GM23338 (cell line): Measurements from ENCODE around the gene FGF1. TPM values are rescaled to one million over a fixed set of nuclear protein-coding genes. Genes with fewer than 3 reads are reported as not detected.

Source experiments
- ATAC-seq: fragments of 200-7000 bp; cut with Tn5 transposase; 3 replicates; pipeline ENCODE4 v1.9.1; 2020
- DNase-seq: peaks from one replicate; pipeline ENCODE4 v3.0.0-alpha.2; 2015; ENCODE audit warnings: low spot score
- H2AFZ ChIP-seq: fragments of 200-600 bp; sonication (generic); 2 replicates; pipeline ENCODE4 v1.8.0; 2016; ENCODE audit warnings: antibody characterized with exemption, mild to moderate bottlenecking, moderate library complexity
- H3F3A ChIP-seq: fragments of 200-600 bp; sonication (generic); replicated peaks from 2 replicates; pipeline ENCODE4 v1.8.0; 2017; ENCODE audit warnings: antibody characterized with exemption, mixed run types, low read depth
- H3K27ac ChIP-seq: fragments of 200-600 bp; sonication (generic); 2 replicates; pipeline ENCODE4 v1.6.1; 2016; ENCODE audit warnings: low read depth
- H3K27me3 ChIP-seq: fragments of 200-600 bp; sonication (generic); 2 replicates; pipeline ENCODE4 v1.8.0; 2016; ENCODE audit warnings: mild to moderate bottlenecking, mixed run types, moderate library complexity; ENCODE audit not compliant: insufficient read depth
- H3K36me3 ChIP-seq: fragments of 200-600 bp; sonication (generic); 2 replicates; pipeline ENCODE4 v1.8.0; 2016; ENCODE audit warnings: mild to moderate bottlenecking; ENCODE audit not compliant: insufficient read depth
- H3K4me1 ChIP-seq: fragments of 200-600 bp; sonication (generic); 2 replicates; pipeline ENCODE4 v1.8.0; 2016; ENCODE audit warnings: mild to moderate bottlenecking, moderate library complexity; ENCODE audit not compliant: insufficient read depth
- H3K4me2 ChIP-seq: fragments of 200-600 bp; sonication (generic); 2 replicates; pipeline ENCODE4 v1.7.1; 2017; ENCODE audit warnings: mixed run types
- H3K4me3 ChIP-seq: fragments of 200-600 bp; sonication (generic); 2 replicates; pipeline ENCODE4 v1.6.1; 2016; ENCODE audit warnings: mixed run types
- H3K79me2 ChIP-seq: fragments of 200-600 bp; sonication (generic); replicated peaks from 2 replicates; pipeline ENCODE4 v1.8.0; 2017; ENCODE audit warnings: mild to moderate bottlenecking; ENCODE audit not compliant: insufficient read depth
- H3K9me2 ChIP-seq: fragments of 200-600 bp; sonication (generic); 2 replicates; pipeline ENCODE4 v1.8.0; 2017; ENCODE audit not compliant: insufficient read depth
- H4K20me1 ChIP-seq: fragments of 200-600 bp; sonication (generic); replicated peaks from 2 replicates; pipeline ENCODE4 v1.8.0; 2017; ENCODE audit warnings: mild to moderate bottlenecking; ENCODE audit not compliant: insufficient read depth
- H3K27ac Mint-ChIP-seq: 2 replicates; pipeline ENCODE4 v1.8.0; 2020; ENCODE audit warnings: inconsistent platforms, mild to moderate bottlenecking, moderate library complexity, mixed read lengths
- H3K27me3 Mint-ChIP-seq: 3 replicates; pipeline ENCODE4 v1.8.0; 2022; ENCODE audit warnings: low read depth, mild to moderate bottlenecking, moderate library complexity, mixed read lengths, inconsistent platforms; ENCODE audit not compliant: insufficient read depth, poor library complexity
- H3K36me3 Mint-ChIP-seq: 3 replicates; pipeline ENCODE4 v1.8.0; 2021; ENCODE audit warnings: low read depth, mild to moderate bottlenecking, inconsistent platforms, moderate library complexity, mixed read lengths
- H3K4me1 Mint-ChIP-seq: 3 replicates; pipeline ENCODE4 v1.8.0; 2020; ENCODE audit warnings: mild to moderate bottlenecking, inconsistent platforms, mixed read lengths
- H3K4me3 Mint-ChIP-seq: 3 replicates; pipeline ENCODE4 v1.8.0; 2021; ENCODE audit warnings: moderate library complexity, mild to moderate bottlenecking, inconsistent platforms, mixed read lengths
- H3K9me3 Mint-ChIP-seq: 3 replicates; pipeline ENCODE4 v1.8.0; 2020; ENCODE audit warnings: moderate library complexity, mild to moderate bottlenecking, inconsistent platforms, mixed read lengths
- CREB1 ChIP-seq: fragments of 250-450 bp; sonication (Bioruptor Pico); IDR thresholded peaks from 2 replicates; pipeline ENCODE4 v1.5.0; 2020; ENCODE audit warnings: low read depth, mild to moderate bottlenecking, moderate library complexity
- EZH2 ChIP-seq: fragments of 200-600 bp; sonication (generic); IDR thresholded peaks from one replicate; pipeline ENCODE4 v1.8.0; 2017; ENCODE audit warnings: antibody characterized with exemption, mild to moderate bottlenecking, low read depth; ENCODE audit not compliant: unreplicated experiment
- EZH2phosphoT487 ChIP-seq: fragments of 200-600 bp; sonication (generic); IDR thresholded peaks from one replicate; pipeline ENCODE4 v1.8.1; 2018; ENCODE audit warnings: antibody characterized with exemption; ENCODE audit not compliant: unreplicated experiment
- JUNB ChIP-seq: IDR thresholded peaks from one replicate; pipeline ENCODE4 v1.6.1; 2016; ENCODE audit warnings: antibody characterized with exemption; ENCODE audit not compliant: unreplicated experiment
- NANOG ChIP-seq: IDR thresholded peaks from 2 replicates; pipeline ENCODE4 v1.6.1; 2016; ENCODE audit warnings: antibody characterized with exemption, borderline replicate concordance
- POLR2AphosphoS5 ChIP-seq: IDR thresholded peaks from 2 replicates; pipeline ENCODE4 v1.6.1; 2016; ENCODE audit warnings: antibody characterized with exemption, low read depth
- STAT1 ChIP-seq: IDR thresholded peaks from one replicate; pipeline ENCODE4 v1.6.1; 2016; ENCODE audit warnings: antibody characterized with exemption; ENCODE audit not compliant: unreplicated experiment
- ZNF114 ChIP-seq: fragments of 250-450 bp; sonication (Bioruptor Pico); IDR thresholded peaks from 2 replicates; pipeline ENCODE4 v1.5.0; 2020; ENCODE audit warnings: mild to moderate bottlenecking, moderate library complexity
- ZNF331 ChIP-seq: fragments of 250-450 bp; sonication (Bioruptor Pico); IDR thresholded peaks from 2 replicates; pipeline ENCODE4 v1.5.0; 2020; ENCODE audit warnings: low read depth, mild to moderate bottlenecking, moderate library complexity
- polyA plus RNA-seq: library from polyadenylated mRNA; unstranded; fragments of >200 nt; fragmentation: Nextera tagmentation; extraction: Ambion mirVana; gene quantifications from 2 replicates; pipeline ENCODE4 v1.2.1, GENCODE V29; 2016
- total RNA-seq: library from RNA; depleted of rRNA; stranded (reverse); fragments of >200 nt; shearing (Covaris generic); gene quantifications from 2 replicates; pipeline ENCODE4 v1.2.3, GENCODE V29; 2014
- TF ChIP-seq, protein P1 (sequence below), 2 experiments: fragments of 200-600 bp in 1 of 2; sonication (generic) in 1 of 2; conservative IDR thresholded peaks; 2 replicates each; pipeline versions ENCODE4 v1.5.1 to v1.6.1; 2016 to 2017; ENCODE audit warnings: antibody characterized with exemption in 2 of 2, low read depth in 2 of 2, mild to moderate bottlenecking in 2 of 2, moderate library complexity in 1 of 2
- TF ChIP-seq, protein P2 (sequence below): fragments of 250-450 bp; sonication (Bioruptor Pico); IDR thresholded peaks from 2 replicates; pipeline ENCODE4 v1.5.0; 2020; ENCODE audit warnings: mild to moderate bottlenecking, moderate library complexity
- TF ChIP-seq, protein P3 (sequence below): IDR thresholded peaks from 2 replicates; pipeline ENCODE4 v1.6.1; 2016; ENCODE audit warnings: antibody characterized with exemption
- TF ChIP-seq, protein P4 (sequence below): IDR thresholded peaks from one replicate; pipeline ENCODE4 v1.6.1; 2018; ENCODE audit warnings: antibody characterized with exemption; ENCODE audit not compliant: unreplicated experiment

The FGF1 gene
- total and polyA plus RNA-seq, 2 experiments from 2014 or later = 0.21 to 0.34 TPM

DNA sequence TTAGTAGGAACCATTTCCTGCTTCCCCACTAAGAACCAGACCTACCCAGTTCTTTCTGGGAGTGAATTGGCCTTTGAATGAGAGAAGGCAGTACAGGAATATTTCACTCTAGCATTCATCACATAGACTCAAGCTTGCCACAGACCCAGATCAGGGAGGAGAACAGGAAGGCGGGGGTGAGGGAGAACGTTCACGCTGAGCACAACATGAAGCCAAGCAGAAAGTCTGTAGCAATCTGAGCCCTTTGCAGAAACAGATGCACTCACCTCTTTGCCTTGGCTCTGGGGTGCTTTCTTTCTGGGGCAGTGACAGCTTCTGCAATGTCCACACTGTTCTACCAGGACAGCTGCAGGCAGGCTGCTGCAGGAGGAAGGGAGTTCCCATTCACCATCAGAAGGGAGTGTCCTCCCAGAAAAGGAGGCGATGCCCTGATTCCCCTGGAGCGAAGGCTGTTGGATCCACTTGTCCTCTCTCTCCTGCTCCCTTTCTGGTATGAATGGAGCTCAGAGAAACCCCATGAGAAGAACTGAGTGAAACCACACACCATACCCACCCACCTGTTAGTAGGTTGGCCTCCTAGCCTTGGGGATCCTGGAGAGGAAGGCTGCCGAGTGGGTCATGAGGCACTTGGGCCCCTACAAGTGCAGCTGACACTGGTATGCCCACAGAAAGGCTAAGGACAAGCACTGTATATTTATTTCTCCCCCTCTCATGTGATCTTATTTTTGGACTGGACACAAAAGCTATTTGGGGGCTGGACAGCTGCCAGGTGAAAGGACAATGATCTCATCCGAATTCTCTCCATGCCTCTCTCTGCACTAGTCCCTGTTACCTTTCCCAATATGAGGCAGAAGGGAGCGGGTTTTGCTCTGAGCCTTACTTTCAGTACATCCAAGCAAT lies 11.7 kb upstream of the FGF1 start:
- H3K27me3 Mint-ChIP-seq = peaks cover 4% of the 10 kb centered on the region
- Histone ChIP-seq H3K27me3 (no peaks in the 10 kb centered on the region), H3K27ac (no peak overlapping the region), H3K9me2 (0 out of 2 replicates have a peak, but pooled peaks cover 3% of the 10 kb centered on the region), H3F3A (no peaks in the 10 kb centered on the region), H3K4me2 (no peak overlapping the region), H4K20me1 (no peaks in the 10 kb centered on the region), H3K4me1 (peaks cover 17% of the 10 kb centered on the region), H3K36me3 (no peaks in the 10 kb centered on the region), H3K79me2 (no peaks in the 10 kb centered on the region), H2AFZ (peak overlapping the region; percentile 6; the same call in 1 of the 2 replicates), H3K4me3 (no peak overlapping the region)
- H3K27ac Mint-ChIP-seq = peak overlapping the region; percentile 45; the same call in 1 of the 2 replicates
- TF ChIP-seq EZH2 (no peak), POLR2AphosphoS5 (no peak), EZH2phosphoT487 (no peak), ZNF114 (CRISPR knock-in tag) (no peak), STAT1 (no peak), ZNF331 (CRISPR knock-in tag) (no peak), NANOG (no peak), JUNB (no peak), CREB1 (CRISPR knock-in tag) (no peak)
- TF ChIP-seq, protein P1, sequence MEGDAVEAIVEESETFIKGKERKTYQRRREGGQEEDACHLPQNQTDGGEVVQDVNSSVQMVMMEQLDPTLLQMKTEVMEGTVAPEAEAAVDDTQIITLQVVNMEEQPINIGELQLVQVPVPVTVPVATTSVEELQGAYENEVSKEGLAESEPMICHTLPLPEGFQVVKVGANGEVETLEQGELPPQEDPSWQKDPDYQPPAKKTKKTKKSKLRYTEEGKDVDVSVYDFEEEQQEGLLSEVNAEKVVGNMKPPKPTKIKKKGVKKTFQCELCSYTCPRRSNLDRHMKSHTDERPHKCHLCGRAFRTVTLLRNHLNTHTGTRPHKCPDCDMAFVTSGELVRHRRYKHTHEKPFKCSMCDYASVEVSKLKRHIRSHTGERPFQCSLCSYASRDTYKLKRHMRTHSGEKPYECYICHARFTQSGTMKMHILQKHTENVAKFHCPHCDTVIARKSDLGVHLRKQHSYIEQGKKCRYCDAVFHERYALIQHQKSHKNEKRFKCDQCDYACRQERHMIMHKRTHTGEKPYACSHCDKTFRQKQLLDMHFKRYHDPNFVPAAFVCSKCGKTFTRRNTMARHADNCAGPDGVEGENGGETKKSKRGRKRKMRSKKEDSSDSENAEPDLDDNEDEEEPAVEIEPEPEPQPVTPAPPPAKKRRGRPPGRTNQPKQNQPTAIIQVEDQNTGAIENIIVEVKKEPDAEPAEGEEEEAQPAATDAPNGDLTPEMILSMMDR (conservative IDR thresholded peaks at IDR 0.05; ENCODE audit: low read depth in 2 of 2) = no peak
- TF ChIP-seq, protein P2, sequence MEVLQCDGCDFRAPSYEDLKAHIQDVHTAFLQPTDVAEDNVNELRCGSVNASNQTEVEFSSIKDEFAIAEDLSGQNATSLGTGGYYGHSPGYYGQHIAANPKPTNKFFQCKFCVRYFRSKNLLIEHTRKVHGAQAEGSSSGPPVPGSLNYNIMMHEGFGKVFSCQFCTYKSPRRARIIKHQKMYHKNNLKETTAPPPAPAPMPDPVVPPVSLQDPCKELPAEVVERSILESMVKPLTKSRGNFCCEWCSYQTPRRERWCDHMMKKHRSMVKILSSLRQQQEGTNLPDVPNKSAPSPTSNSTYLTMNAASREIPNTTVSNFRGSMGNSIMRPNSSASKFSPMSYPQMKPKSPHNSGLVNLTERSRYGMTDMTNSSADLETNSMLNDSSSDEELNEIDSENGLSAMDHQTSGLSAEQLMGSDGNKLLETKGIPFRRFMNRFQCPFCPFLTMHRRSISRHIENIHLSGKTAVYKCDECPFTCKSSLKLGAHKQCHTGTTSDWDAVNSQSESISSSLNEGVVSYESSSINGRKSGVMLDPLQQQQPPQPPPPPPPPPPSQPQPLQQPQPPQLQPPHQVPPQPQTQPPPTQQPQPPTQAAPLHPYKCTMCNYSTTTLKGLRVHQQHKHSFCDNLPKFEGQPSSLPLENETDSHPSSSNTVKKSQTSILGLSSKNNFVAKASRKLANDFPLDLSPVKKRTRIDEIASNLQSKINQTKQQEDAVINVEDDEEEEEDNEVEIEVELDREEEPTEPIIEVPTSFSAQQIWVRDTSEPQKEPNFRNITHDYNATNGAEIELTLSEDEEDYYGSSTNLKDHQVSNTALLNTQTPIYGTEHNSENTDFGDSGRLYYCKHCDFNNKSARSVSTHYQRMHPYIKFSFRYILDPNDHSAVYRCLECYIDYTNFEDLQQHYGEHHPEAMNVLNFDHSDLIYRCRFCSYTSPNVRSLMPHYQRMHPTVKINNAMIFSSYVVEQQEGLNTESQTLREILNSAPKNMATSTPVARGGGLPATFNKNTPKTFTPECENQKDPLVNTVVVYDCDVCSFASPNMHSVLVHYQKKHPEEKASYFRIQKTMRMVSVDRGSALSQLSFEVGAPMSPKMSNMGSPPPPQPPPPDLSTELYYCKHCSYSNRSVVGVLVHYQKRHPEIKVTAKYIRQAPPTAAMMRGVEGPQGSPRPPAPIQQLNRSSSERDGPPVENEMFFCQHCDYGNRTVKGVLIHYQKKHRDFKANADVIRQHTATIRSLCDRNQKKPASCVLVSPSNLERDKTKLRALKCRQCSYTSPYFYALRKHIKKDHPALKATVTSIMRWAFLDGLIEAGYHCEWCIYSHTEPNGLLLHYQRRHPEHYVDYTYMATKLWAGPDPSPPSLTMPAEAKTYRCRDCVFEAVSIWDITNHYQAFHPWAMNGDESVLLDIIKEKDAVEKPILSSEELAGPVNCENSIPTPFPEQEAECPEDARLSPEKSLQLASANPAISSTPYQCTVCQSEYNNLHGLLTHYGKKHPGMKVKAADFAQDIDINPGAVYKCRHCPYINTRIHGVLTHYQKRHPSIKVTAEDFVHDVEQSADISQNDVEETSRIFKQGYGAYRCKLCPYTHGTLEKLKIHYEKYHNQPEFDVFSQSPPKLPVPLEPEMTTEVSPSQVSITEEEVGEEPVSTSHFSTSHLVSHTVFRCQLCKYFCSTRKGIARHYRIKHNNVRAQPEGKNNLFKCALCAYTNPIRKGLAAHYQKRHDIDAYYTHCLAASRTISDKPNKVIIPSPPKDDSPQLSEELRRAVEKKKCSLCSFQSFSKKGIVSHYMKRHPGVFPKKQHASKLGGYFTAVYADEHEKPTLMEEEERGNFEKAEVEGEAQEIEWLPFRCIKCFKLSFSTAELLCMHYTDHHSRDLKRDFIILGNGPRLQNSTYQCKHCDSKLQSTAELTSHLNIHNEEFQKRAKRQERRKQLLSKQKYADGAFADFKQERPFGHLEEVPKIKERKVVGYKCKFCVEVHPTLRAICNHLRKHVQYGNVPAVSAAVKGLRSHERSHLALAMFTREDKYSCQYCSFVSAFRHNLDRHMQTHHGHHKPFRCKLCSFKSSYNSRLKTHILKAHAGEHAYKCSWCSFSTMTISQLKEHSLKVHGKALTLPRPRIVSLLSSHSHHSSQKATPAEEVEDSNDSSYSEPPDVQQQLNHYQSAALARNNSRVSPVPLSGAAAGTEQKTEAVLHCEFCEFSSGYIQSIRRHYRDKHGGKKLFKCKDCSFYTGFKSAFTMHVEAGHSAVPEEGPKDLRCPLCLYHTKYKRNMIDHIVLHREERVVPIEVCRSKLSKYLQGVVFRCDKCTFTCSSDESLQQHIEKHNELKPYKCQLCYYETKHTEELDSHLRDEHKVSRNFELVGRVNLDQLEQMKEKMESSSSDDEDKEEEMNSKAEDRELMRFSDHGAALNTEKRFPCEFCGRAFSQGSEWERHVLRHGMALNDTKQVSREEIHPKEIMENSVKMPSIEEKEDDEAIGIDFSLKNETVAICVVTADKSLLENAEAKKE = no peak
- TF ChIP-seq, protein P3, sequence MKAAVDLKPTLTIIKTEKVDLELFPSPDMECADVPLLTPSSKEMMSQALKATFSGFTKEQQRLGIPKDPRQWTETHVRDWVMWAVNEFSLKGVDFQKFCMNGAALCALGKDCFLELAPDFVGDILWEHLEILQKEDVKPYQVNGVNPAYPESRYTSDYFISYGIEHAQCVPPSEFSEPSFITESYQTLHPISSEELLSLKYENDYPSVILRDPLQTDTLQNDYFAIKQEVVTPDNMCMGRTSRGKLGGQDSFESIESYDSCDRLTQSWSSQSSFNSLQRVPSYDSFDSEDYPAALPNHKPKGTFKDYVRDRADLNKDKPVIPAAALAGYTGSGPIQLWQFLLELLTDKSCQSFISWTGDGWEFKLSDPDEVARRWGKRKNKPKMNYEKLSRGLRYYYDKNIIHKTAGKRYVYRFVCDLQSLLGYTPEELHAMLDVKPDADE = no peak
- TF ChIP-seq, protein P4, sequence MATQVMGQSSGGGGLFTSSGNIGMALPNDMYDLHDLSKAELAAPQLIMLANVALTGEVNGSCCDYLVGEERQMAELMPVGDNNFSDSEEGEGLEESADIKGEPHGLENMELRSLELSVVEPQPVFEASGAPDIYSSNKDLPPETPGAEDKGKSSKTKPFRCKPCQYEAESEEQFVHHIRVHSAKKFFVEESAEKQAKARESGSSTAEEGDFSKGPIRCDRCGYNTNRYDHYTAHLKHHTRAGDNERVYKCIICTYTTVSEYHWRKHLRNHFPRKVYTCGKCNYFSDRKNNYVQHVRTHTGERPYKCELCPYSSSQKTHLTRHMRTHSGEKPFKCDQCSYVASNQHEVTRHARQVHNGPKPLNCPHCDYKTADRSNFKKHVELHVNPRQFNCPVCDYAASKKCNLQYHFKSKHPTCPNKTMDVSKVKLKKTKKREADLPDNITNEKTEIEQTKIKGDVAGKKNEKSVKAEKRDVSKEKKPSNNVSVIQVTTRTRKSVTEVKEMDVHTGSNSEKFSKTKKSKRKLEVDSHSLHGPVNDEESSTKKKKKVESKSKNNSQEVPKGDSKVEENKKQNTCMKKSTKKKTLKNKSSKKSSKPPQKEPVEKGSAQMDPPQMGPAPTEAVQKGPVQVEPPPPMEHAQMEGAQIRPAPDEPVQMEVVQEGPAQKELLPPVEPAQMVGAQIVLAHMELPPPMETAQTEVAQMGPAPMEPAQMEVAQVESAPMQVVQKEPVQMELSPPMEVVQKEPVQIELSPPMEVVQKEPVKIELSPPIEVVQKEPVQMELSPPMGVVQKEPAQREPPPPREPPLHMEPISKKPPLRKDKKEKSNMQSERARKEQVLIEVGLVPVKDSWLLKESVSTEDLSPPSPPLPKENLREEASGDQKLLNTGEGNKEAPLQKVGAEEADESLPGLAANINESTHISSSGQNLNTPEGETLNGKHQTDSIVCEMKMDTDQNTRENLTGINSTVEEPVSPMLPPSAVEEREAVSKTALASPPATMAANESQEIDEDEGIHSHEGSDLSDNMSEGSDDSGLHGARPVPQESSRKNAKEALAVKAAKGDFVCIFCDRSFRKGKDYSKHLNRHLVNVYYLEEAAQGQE = no peak
- no peaks in the 10 kb centered on the region for H3K9me3 Mint-ChIP-seq
- no peak overlapping the region; the same call in 2 of the 3 replicates for H3K4me3 Mint-ChIP-seq
- DNase-seq (no peak), ATAC-seq (no peak)
- no peaks in the 10 kb centered on the region for H3K36me3 Mint-ChIP-seq
- peaks cover 37% of the 10 kb centered on the region for H3K4me1 Mint-ChIP-seq
